Thymus (tissue), 11 donors: ENCODE measurements around the gene EFCAB8. TPM values are rescaled to one million over a fixed set of nuclear protein-coding genes. Genes with fewer than 3 reads are reported as not detected.

Source experiments
- DNase-seq, 9 donors: peaks; one replicate each; pipeline ENCODE4 v3.0.0-alpha.2; 2013; ENCODE audit warnings: low spot score in 9 of 9, low read depth in 6 of 9, missing footprints in 1 of 9
- H3K27ac ChIP-seq, 2 donors: one replicate each; pipeline ENCODE4 v1.5.1; 2013; ENCODE audit warnings: control low read depth in 1 of 2, low read depth in 1 of 2, low read length in 1 of 2, mild to moderate bottlenecking in 1 of 2, moderate library complexity in 1 of 2
- H3K27me3 ChIP-seq, 2 donors: one replicate each; pipeline ENCODE4 v1.5.1; 2013; ENCODE audit warnings: low read length in 1 of 2; ENCODE audit not compliant: control insufficient read depth in 2 of 2, insufficient read depth in 1 of 2
- H3K36me3 ChIP-seq, 2 donors: one replicate each; pipeline ENCODE4 v1.5.1; 2013; ENCODE audit warnings: low read length in 1 of 2, mild to moderate bottlenecking in 1 of 2, moderate library complexity in 1 of 2; ENCODE audit not compliant: control insufficient read depth in 2 of 2, insufficient read depth in 2 of 2
- H3K4me1 ChIP-seq, 2 donors: one replicate each; pipeline ENCODE4 v1.5.1; 2013; ENCODE audit warnings: low read length in 2 of 2; ENCODE audit not compliant: control insufficient read depth in 2 of 2, insufficient read depth in 2 of 2
- H3K4me3 ChIP-seq, 2 donors: one replicate each; pipeline ENCODE4 v1.5.1; 2013; ENCODE audit warnings: low read length in 2 of 2, control low read depth in 1 of 2, mild to moderate bottlenecking in 1 of 2
- H3K9me3 ChIP-seq, 2 donors: one replicate each; pipeline ENCODE4 v1.5.1; 2013; ENCODE audit warnings: low read length in 1 of 2, mild to moderate bottlenecking in 1 of 2; ENCODE audit not compliant: control insufficient read depth in 2 of 2, insufficient read depth in 1 of 2
- WGBS: extraction: QIAGEN DNeasy Blood & Tissue Kit; methylation state at CpG from one replicate; pipeline ENCODE4 v1.1.7; 2013; 5-methylcytosine and 5-hydroxymethylcytosine counted together
- polyA plus RNA-seq: library from polyadenylated mRNA; stranded (reverse); fragments of 200-250 nt; gene quantifications from one replicate; pipeline ENCODE4 v1.2.3, GENCODE V29; 2013
- total RNA-seq: library from RNA; stranded (reverse); fragments of 120-200 nt; gene quantifications from one replicate; pipeline ENCODE4 v1.2.4, GENCODE V29; 2013
- donor health status: healthy.

EFCAB8 gene
- total and polyA plus RNA-seq, 2 donors = 0.33 to 0.46 TPM

DNA sequence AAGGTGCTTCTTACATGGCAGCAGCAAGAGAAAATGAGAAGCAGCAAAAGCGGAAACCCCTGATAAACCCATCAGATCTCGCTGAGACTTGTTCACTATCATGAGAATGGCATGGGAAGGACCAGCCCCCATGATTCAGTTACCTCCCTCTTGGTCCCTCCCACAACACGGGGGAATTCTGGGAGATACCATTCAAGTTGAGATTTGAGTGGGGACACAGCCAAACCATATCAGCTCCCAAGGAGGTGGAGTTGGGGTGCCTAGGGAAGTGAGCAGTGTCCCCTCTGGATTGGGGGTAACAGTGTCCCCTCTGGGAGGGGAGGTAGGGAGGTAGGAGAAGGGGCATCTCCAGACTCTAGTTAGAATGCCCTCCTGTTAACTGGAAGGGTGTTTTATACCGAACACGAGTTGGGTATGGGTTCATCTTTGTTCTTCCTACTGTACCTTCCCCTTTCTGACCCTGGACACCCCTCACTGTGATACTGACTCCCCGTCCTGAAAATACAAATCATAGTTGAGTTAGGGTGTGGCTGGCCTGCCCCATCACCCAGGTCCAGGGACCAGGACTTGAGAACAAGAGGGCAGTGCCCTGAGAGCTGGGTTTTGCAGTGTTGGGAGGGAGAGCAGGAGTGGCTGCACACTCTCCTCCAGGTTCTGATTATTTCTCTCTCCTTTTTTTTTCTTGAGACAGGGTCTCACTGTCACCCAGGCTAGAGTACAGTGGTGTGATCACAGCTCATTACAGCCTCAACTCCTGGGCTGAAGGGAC is 62.0 kb downstream of the EFCAB8 start:
- Histone ChIP-seq H3K27me3 (no peaks in the 10 kb centered on the region), H3K9me3 (peaks cover 0 to 6% of the 10 kb centered on the region in 2 donors), H3K4me3 (no peak overlapping the region), H3K4me1 (no peaks in the 10 kb centered on the region), H3K27ac (no peak overlapping the region), H3K36me3 (no peaks in the 10 kb centered on the region)
- DNase-seq = no peak
- WGBS = 93% methylated on average over 6 of the region's 6 CpGs

GRCh38 chr20:32922466-32922865 is 63.7 kb downstream of the EFCAB8 start:
- H3K9me3 ChIP-seq = no peaks in the 10 kb centered on the region
- H3K4me1 ChIP-seq = no peaks in the 10 kb centered on the region
- no peak overlapping the region for H3K4me3 ChIP-seq
- 94% methylated on average over 3 of the region's 3 CpGs for WGBS
- H3K27me3 ChIP-seq = no peaks in the 10 kb centered on the region
- no peak for DNase-seq
- no peaks in the 10 kb centered on the region for H3K36me3 ChIP-seq
- no peak overlapping the region for H3K27ac ChIP-seq

DNA sequence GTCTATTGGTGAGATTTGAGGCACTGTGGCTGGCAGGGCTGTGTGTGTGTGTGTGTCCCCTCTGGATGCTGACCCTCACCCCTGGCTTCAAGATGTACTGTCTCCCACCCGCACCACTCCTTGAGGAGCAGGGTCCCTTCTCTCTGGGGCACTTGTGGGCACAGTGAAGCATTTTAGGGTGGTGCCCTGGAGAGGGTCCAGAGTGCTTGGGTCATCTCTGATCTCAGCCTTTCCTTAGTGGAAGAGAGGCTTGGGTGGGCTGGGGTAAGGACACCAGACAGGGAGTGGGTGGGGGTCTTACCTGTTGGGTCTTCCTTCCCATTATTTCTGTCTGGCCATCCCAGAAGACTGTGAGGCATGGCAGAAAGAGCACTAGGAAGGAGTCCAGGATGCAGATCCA is 66.1 kb downstream of the EFCAB8 start:
- no peak for DNase-seq
- H3K4me3 ChIP-seq = no peak overlapping the region
- no peaks in the 10 kb centered on the region for H3K4me1 ChIP-seq
- no peak overlapping the region for H3K27ac ChIP-seq
- no peaks in the 10 kb centered on the region for H3K36me3 ChIP-seq
- no peaks in the 10 kb centered on the region for H3K27me3 ChIP-seq
- H3K9me3 ChIP-seq = no peaks in the 10 kb centered on the region
- 98% methylated on average over 1 of the region's 1 CpG for WGBS

DNA sequence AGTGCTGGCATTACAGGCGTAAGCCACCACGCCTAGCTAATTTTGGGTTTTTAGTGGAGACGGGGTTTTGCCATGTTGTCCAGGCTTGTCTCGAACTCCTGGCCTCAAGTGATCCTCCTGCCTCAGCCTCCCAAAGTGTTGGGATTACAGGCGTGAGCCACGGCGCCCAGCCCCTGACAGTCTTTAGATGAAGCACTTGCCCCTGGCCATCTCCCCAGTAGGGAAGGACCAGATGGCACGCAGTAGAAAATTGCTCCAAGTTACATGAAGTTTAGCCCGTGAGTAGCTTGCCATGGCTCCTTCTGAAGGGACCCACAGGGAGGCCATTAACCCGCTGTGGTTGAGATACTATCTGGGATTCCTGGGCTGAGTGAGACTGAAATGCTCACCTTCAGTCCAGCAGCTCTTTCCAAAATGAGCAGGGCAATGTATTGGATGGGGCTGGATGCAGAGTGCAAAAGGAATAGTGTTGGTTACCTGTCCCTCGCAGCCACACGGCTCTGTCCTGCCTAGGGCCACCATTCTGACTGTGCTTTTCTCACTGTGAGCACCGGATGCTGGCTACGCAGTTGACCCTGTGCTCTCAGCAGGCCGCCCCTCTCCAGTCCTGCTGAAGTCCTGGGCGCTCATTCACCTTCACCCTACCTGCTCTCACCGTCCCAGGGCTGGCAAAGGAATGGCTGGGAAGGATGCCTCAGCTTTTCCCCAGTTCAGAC is 66.9 kb downstream of the EFCAB8 start:
- 97% methylated on average over 17 of the region's 17 CpGs for WGBS
- H3K27me3 ChIP-seq = no peaks in the 10 kb centered on the region
- no peaks in the 10 kb centered on the region for H3K36me3 ChIP-seq
- no peaks in the 10 kb centered on the region for H3K9me3 ChIP-seq
- H3K27ac ChIP-seq = no peak overlapping the region
- H3K4me1 ChIP-seq = no peaks in the 10 kb centered on the region
- H3K4me3 ChIP-seq = no peak overlapping the region
- no peak for DNase-seq

DNA sequence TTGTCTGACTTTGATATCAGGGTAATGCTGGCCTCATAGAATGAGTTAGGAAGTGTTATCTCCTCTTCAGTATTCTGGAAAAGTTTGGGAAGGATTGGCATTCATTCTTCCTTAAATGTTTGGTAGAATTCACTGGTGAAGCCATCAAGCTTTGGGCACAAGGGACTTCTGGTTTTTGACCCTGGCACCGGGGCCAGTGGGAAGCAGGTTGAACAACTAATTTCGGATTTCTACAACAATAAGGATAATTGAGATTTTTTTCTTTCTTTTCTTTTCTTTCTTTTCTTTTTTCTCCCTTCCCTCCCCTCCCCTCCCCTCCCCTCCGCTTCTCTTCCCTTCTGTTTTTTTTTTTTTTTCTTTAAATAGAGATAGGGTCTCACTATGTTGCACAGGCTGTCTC is 70.4 kb downstream of the EFCAB8 start:
- DNase-seq = no peak
- H3K27me3 ChIP-seq = no peaks in the 10 kb centered on the region
- H3K9me3 ChIP-seq = no peaks in the 10 kb centered on the region
- WGBS = 95% methylated on average over 3 of the region's 3 CpGs
- no peaks in the 10 kb centered on the region for H3K36me3 ChIP-seq
- no peak overlapping the region for H3K4me3 ChIP-seq
- H3K27ac ChIP-seq = no peak overlapping the region
- H3K4me1 ChIP-seq = no peaks in the 10 kb centered on the region

DNA sequence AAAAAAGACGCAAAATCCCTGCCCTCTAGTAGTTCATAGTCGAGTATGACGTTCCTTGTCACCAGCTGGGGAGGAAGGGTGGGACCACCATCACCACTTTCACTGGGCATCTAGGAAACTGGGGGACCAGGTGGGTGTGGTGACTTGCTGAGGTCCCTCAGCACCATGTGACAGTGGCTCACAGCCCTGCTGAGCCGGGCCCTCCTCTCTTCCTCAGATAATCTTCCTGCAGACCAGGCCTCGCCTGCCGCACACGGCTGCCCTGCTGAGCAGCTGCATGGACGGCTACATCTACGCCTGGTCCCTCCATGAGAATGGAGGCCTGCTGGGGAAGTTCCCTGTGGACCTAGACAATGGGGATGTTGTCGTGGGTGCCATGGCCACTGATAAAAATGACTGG is 71.5 kb downstream of the EFCAB8 start:
- Histone ChIP-seq H3K4me1 (no peaks in the 10 kb centered on the region), H3K27ac (no peak overlapping the region), H3K27me3 (no peaks in the 10 kb centered on the region), H3K9me3 (no peaks in the 10 kb centered on the region), H3K4me3 (no peak overlapping the region), H3K36me3 (no peaks in the 10 kb centered on the region)
- WGBS = 95% methylated on average over 10 of the region's 10 CpGs
- no peak for DNase-seq

DNA sequence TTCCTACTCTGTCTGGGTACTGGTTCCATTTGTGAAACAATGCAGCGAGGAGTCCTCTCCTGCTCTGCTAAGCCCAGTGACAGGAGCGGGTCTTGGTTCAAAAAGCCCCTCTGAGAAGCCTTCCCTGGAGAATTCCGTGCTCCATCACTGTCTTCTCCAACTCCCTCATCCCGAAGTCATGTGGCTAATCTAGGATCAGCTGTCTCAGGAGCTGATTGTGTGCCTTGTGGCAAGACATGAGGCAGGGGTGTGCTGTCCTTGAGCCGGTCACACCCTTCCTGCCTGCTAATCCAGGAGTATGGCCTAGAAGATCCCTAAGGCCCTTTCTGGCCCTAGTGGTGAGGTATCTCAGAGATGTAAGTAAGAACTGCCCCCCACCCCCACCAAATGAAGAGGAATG is 72.0 kb downstream of the EFCAB8 start:
- Histone ChIP-seq H3K36me3 (no peaks in the 10 kb centered on the region), H3K4me1 (no peaks in the 10 kb centered on the region), H3K9me3 (no peaks in the 10 kb centered on the region), H3K4me3 (no peak overlapping the region), H3K27ac (no peak overlapping the region), H3K27me3 (no peaks in the 10 kb centered on the region)
- no peak for DNase-seq
- WGBS = 78% methylated on average over 5 of the region's 5 CpGs

DNA sequence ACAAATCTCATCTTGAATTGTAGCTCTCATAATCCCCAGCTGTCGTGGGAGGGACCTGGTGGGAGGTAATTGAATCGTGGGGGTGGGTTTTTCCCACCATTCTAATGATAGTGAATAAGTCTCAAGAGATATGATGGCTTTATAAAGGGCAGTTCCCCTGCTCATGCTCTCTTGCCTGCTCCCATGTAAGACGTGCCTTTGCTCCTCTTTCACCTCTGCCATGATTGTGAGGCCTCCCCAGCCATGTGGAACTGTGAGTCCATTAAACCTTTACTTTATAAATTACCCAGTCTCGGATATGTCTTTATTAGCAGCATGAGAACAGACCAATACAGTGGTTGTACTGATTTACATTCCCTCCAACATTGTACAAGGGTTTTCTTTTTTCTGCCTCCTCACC is 75.9 kb downstream of the EFCAB8 start:
- Histone ChIP-seq H3K27ac (no peak overlapping the region), H3K36me3 (no peaks in the 10 kb centered on the region), H3K4me3 (no peak overlapping the region), H3K4me1 (no peaks in the 10 kb centered on the region), H3K27me3 (no peaks in the 10 kb centered on the region), H3K9me3 (no peaks in the 10 kb centered on the region)
- no peak for DNase-seq
- WGBS = 79% methylated on average over 4 of the region's 4 CpGs

DNA sequence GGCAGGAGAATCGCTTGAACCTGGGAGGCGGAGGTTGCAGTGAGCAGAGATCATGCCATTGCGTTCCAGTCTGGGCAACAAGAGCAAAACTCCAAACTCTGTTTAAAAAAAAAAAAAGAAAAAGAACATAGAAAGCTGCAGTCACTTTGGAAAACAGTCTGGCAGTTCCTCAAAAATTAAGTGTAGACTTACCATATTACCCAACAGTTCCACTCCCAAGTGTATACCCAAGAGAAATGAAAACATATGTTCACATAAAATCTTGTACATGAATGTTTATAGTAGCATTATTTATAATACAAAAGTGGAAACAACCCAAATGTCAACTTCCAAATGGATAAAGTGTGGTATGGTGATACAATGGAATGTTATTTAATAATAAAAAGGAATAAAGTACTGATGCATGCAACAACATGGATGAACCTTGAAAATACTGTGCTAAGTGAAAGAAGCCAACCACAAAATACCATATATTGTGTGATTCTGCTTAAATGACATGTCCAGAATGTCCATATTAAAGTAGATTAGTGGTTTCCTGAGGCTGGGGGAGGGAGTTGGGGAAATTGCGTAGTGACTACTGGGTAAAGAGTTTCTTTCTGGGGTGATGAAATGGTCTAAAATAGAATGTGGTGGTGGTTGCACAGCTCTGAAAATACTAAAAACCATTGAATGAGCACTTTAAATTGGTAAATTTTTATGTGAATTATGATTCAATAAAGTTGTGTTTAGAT is 82.6 kb downstream of the EFCAB8 start:
- H3K4me1 ChIP-seq = peaks cover 5 to 9% of the 10 kb centered on the region in 2 donors
- no peak overlapping the region for H3K27ac ChIP-seq
- WGBS = 90% methylated on average over 4 of the region's 4 CpGs
- H3K9me3 ChIP-seq = no peaks in the 10 kb centered on the region
- H3K4me3 ChIP-seq = no peak overlapping the region
- H3K27me3 ChIP-seq = no peaks in the 10 kb centered on the region
- no peak for DNase-seq
- H3K36me3 ChIP-seq = no peaks in the 10 kb centered on the region
